Large intestine (tissue), 3 donors: ENCODE results near the gene NTRK3. TPM values are rescaled to one million over a fixed set of nuclear protein-coding genes. Genes with fewer than 3 reads are reported as not detected.

Experiments used
- DNase-seq, 2 donors: peaks; one replicate each; pipeline versions ENCODE4 v3.0.0 to v3.0.0-alpha.2; 2013
- H3K27ac ChIP-seq: one replicate; pipeline ENCODE4 v1.5.1; 2013; ENCODE audit warnings: low read length
- H3K27me3 ChIP-seq: 2 replicates; pipeline ENCODE4 v1.6.1; 2013; ENCODE audit warnings: low read length; ENCODE audit not compliant: control insufficient read depth, insufficient read depth
- H3K36me3 ChIP-seq: 2 replicates; pipeline ENCODE4 v1.6.1; 2013; ENCODE audit warnings: low read length; ENCODE audit not compliant: control insufficient read depth, insufficient read depth
- H3K4me1 ChIP-seq: one replicate; pipeline ENCODE4 v1.6.1; 2013; ENCODE audit warnings: low read length; ENCODE audit not compliant: control insufficient read depth, insufficient read depth
- H3K4me3 ChIP-seq: one replicate; pipeline ENCODE4 v1.5.1; 2013; ENCODE audit warnings: low read length
- H3K9me3 ChIP-seq: one replicate; pipeline ENCODE4 v1.6.1; 2013; ENCODE audit warnings: mild to moderate bottlenecking, low read depth, low read length, moderate library complexity; ENCODE audit not compliant: control insufficient read depth
- WGBS: methylation state at CpG from one replicate; pipeline ENCODE4 v1.1.5; 2013; ENCODE audit warnings: low lambda C conversion rate; ENCODE audit not compliant: insufficient coverage; 5-methylcytosine and 5-hydroxymethylcytosine counted together
- polyA plus RNA-seq: library from polyadenylated mRNA; unstranded; fragments of 120-200 nt; gene quantifications from one replicate; pipeline ENCODE4 v1.2.1, GENCODE V29; 2013

The NTRK3 gene
- polyA plus RNA-seq, 1 donor: 3.1 TPM

GRCh38 chr15:87952736-87953287 is 303.7 kb downstream of the NTRK3 start:
- no CpG with 5 or more reads among the region's 23 CpGs for WGBS
- DNase-seq: no peak

DNA sequence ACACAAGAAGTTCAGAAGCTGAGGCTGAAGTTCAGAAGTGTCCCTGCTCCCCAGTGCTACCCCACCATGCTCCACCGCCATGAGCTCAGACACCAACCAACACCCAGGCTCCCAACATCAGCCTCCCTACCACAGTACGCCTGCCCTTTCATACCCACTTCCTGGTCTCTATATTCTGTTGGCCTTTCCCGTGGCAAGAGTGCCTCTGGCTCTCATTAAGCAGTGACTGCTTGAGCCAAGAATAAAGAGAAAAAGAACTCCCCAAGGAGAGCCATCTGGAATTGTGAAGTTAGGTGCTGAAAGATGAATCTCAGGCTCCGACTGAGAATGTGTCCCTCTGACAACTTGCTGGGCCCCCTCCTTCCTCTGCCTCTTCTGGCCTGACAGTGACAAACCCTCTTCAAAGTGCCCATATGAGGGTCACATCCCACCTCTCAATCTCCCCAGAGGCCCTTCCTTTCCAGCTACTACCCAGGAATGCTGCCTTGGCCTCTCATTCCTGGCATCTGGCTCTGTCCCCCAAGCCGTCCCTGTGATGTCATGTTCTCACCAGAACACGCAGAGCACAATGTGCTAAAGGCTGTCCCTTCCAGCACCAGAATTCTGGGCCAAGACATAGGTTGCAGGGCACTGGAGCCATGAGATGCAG is 306.8 kb downstream of the NTRK3 start:
- Histone ChIP-seq H3K36me3 (no peaks in the 10 kb centered on the region), H3K4me1 (no peaks in the 10 kb centered on the region), H3K27ac (no peak overlapping the region), H3K27me3 (no peaks in the 10 kb centered on the region), H3K4me3 (no peak overlapping the region), H3K9me3 (no peaks in the 10 kb centered on the region)
- WGBS: 92% methylated on average over 2 of the region's 6 CpGs
- DNase-seq: no peak

More at GRCh38 chr15:87952736-87953287, 303.7 kb downstream of the NTRK3 start:
- no peak overlapping the region for H3K4me3 ChIP-seq
- no peak overlapping the region for H3K27ac ChIP-seq
- H3K27me3 ChIP-seq: no peaks in the 10 kb centered on the region
- H3K9me3 ChIP-seq: no peaks in the 10 kb centered on the region
- H3K36me3 ChIP-seq: no peaks in the 10 kb centered on the region
- H3K4me1 ChIP-seq: no peaks in the 10 kb centered on the region

DNA sequence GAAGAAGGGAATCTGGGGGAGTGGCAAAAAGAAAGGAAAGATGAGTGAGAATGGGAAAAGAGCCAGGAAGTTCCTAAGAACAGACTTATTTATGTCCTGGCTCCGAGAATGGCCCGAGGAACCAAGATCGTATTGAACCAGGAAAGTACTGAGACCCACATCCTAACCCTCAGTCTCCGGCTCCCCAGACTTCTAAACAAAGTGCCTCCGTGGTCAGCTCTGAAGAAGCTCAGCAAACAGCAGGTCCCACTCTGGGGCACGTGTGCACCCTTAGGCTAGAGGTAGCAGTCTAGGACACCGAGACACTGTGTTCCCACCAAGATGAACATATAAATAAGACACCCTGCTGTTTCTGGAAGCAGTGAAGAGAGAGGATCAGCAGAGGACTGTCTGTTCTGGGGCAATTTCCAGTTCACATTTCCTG is 307.4 kb downstream of the NTRK3 start:
- Histone ChIP-seq H3K4me3 (no peak overlapping the region), H3K9me3 (no peaks in the 10 kb centered on the region), H3K27ac (no peak overlapping the region), H3K36me3 (no peaks in the 10 kb centered on the region), H3K4me1 (no peaks in the 10 kb centered on the region), H3K27me3 (no peaks in the 10 kb centered on the region)
- no CpG with 5 or more reads among the region's 7 CpGs for WGBS
- no peak for DNase-seq

GRCh38 chr15:87947560-87947959 is 309.0 kb downstream of the NTRK3 start:
- Histone ChIP-seq H3K9me3 (no peaks in the 10 kb centered on the region), H3K36me3 (no peaks in the 10 kb centered on the region), H3K27ac (no peak overlapping the region), H3K4me1 (no peaks in the 10 kb centered on the region), H3K27me3 (no peaks in the 10 kb centered on the region), H3K4me3 (no peak overlapping the region)
- 80% methylated on average over 1 of the region's 3 CpGs for WGBS
- DNase-seq: no peak

DNA sequence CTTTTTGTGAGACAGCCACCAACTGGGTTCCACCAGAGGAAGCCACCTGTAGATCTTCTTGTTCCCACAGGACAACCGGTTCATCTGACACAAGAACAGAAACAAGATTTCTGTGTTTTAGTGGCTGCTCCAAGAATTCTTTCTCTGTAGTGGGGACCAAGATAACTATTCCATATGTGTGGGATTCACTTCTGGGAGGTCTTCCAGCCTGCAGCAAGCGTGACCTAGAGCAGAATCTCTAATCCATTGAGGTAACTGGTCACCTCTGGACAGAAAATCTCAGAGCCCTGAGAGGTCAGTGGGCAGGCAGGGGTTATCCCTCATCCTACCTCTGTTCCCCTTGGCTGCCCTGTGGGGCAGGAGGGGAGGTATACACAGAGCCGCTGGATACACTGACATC is 311.3 kb downstream of the NTRK3 start:
- Histone ChIP-seq H3K36me3 (no peaks in the 10 kb centered on the region), H3K4me3 (no peak overlapping the region), H3K4me1 (no peaks in the 10 kb centered on the region), H3K9me3 (no peaks in the 10 kb centered on the region), H3K27me3 (no peaks in the 10 kb centered on the region), H3K27ac (no peak overlapping the region)
- 100% methylated on average over 1 of the region's 3 CpGs for WGBS
- no peak for DNase-seq

- no peaks in the 10 kb centered on the region for H3K4me1 ChIP-seq
- no peak overlapping the region for H3K4me3 ChIP-seq
- no peak for DNase-seq
- no peak overlapping the region for H3K27ac ChIP-seq
- WGBS: 93% methylated on average over 3 of the region's 7 CpGs
- H3K27me3 ChIP-seq: no peaks in the 10 kb centered on the region
- no peaks in the 10 kb centered on the region for H3K36me3 ChIP-seq
- no peaks in the 10 kb centered on the region for H3K9me3 ChIP-seq
These were observed 311.8 kb downstream of the NTRK3 start for GRCh38 chr15:87944691-87945090.

- no peak for DNase-seq
- no peaks in the 10 kb centered on the region for H3K4me1 ChIP-seq
- no peak overlapping the region for H3K27ac ChIP-seq
- H3K36me3 ChIP-seq: no peaks in the 10 kb centered on the region
- no CpG with 5 or more reads among the region's 3 CpGs for WGBS
- H3K4me3 ChIP-seq: no peak overlapping the region
- no peaks in the 10 kb centered on the region for H3K9me3 ChIP-seq
- H3K27me3 ChIP-seq: no peaks in the 10 kb centered on the region
These were observed 312.5 kb downstream of the NTRK3 start for GRCh38 chr15:87944050-87944449.

DNA sequence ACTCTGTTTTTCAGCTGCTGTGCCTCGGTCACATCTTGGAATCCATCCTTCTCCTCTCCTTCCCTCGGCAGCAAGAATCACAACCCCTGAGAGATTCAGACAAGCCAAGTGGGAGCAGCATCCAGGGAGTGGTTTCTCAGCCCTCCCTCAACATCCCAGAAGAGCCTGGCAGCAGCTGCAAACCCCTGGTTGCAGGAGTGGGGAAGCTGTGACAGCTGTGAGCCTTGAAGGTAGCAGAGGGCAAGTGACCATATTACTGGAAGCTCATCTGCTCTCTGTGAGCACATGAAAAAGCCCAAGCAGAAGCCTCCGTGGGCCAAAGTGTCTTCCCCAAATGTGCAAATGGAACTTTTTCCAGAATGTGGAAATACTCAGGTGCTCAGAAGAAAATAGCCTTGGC is 312.9 kb downstream of the NTRK3 start:
- DNase-seq: no peak
- no peaks in the 10 kb centered on the region for H3K4me1 ChIP-seq
- H3K27ac ChIP-seq: no peak overlapping the region
- H3K9me3 ChIP-seq: no peaks in the 10 kb centered on the region
- no peak overlapping the region for H3K4me3 ChIP-seq
- H3K27me3 ChIP-seq: no peaks in the 10 kb centered on the region
- H3K36me3 ChIP-seq: no peaks in the 10 kb centered on the region
- WGBS: no CpG with 5 or more reads among the region's 3 CpGs

- WGBS: no CpG with 5 or more reads among the region's 6 CpGs
- no peak for DNase-seq
These were observed 314.2 kb downstream of the NTRK3 start for GRCh38 chr15:87942316-87942715.

DNA sequence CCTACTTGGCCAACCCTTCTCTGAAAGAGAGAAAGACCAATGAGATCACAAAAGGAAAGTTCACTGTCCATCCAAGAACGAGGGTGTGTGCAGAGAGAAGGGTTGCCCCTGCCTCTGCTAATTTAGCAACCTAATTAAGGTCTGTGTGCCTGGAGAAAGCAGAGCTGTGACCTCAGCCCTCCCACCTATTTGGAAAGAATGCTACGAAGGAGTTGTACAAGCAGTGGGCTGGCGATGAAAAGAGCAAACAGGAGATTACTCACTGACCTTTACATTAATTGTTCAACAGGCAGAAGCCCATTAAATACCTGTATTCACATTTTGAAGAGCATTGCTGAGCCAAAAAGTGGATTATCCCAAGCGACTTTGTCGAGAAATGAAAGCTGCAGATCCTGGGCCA is 314.9 kb downstream of the NTRK3 start:
- Histone ChIP-seq H3K4me1 (no peaks in the 10 kb centered on the region), H3K36me3 (no peaks in the 10 kb centered on the region), H3K4me3 (no peak overlapping the region), H3K27ac (no peak overlapping the region), H3K9me3 (no peaks in the 10 kb centered on the region), H3K27me3 (no peaks in the 10 kb centered on the region)
- no CpG with 5 or more reads among the region's 5 CpGs for WGBS
- DNase-seq: no peak

More at GRCh38 chr15:87942316-87942715, 314.2 kb downstream of the NTRK3 start:
- no peaks in the 10 kb centered on the region for H3K4me1 ChIP-seq
- H3K27ac ChIP-seq: no peak overlapping the region
- H3K36me3 ChIP-seq: no peaks in the 10 kb centered on the region
- no peaks in the 10 kb centered on the region for H3K27me3 ChIP-seq
- no peak overlapping the region for H3K4me3 ChIP-seq
- H3K9me3 ChIP-seq: no peaks in the 10 kb centered on the region

DNA sequence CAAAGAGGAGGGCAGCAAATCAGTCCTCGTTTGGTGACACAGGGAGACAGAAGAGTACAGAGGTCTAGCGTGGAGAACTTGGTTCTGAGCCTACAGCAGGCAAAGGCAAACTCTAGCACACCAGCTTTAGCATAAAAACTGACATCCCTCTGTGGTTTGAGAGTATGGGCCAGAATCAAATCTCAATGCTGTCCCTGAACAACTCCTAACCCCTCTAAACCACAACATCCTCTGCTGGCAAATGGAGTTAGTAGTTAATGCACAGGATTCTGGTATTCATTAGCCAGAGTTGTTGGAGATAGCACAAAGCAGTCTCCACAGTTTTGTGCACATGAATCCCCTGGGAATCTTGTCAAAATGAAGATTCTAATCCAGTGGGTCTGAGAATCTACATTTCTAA is 315.8 kb downstream of the NTRK3 start:
- WGBS: 80% methylated on average over 1 of the region's 2 CpGs
- Histone ChIP-seq H3K9me3 (no peaks in the 10 kb centered on the region), H3K4me3 (no peak overlapping the region), H3K4me1 (no peaks in the 10 kb centered on the region), H3K27ac (no peak overlapping the region), H3K36me3 (no peaks in the 10 kb centered on the region), H3K27me3 (no peaks in the 10 kb centered on the region)
- DNase-seq: no peak
